HG02981 (cell line): ENCODE measurements around the gene S100A8.
"Not testable (repeated sequence)": the region's sequence is repeated elsewhere in the genome, so short reads cannot be mapped to it uniquely, and the experiment has no call there.

ENCODE experiments used
- ATAC-seq: cut with Tn5 transposase; IDR thresholded peaks from one replicate; pipeline ENCODE4 v1.9.1; 2021; ENCODE audit warnings: mild to moderate bottlenecking, moderate library complexity; ENCODE audit not compliant: unreplicated experiment

S100A8 gene

GRCh38 chr1:153348511-153349362, 42.1 kb downstream of the S100A8 start, which contains the start of gene PGLYRP4:
TSS of gene PGLYRP4 (minus strand) at chr1:153348841. CDS start at chr1:153347932, 909 bp downstream.
- ATAC-seq, result no peak

GRCh38 chr1:153347856-153348255, 43.0 kb downstream of the S100A8 start:
- no peak for ATAC-seq

GRCh38 chr1:153347049-153347448, 43.8 kb downstream of the S100A8 start:
- not testable (repeated sequence) for ATAC-seq

GRCh38 chr1:153346077-153346723, 44.7 kb downstream of the S100A8 start:
- ATAC-seq, result no peak

- ATAC-seq, result no peak
Observed at GRCh38 chr1:153345187-153346076, 45.4 kb downstream of the S100A8 start.

GRCh38 chr1:153344718-153345025, 46.2 kb downstream of the S100A8 start:
- ATAC-seq, result no peak

GRCh38 chr1:153343811-153344717, 46.8 kb downstream of the S100A8 start:
- no peak for ATAC-seq

- ATAC-seq, result no peak
Observed at GRCh38 chr1:153343040-153343681, 47.7 kb downstream of the S100A8 start.

GRCh38 chr1:153342178-153342577, 48.7 kb downstream of the S100A8 start:
- ATAC-seq, result no peak

GRCh38 chr1:153341431-153341934, 49.4 kb downstream of the S100A8 start:
- ATAC-seq, result no peak

GRCh38 chr1:153340356-153340755, 50.5 kb downstream of the S100A8 start:
- ATAC-seq, result no peak
